Right lobe of liver (tissue), 6 donors: ENCODE results near the gene EIF4E. TPM values are rescaled to one million over a fixed set of nuclear protein-coding genes. Genes with fewer than 3 reads are reported as not detected.

ENCODE experiments used
- ATAC-seq, 4 donors: fragments of 200-7000 bp; cut with Tn5 transposase; one replicate each; pipeline ENCODE4 v1.9.1; 2020; ENCODE audit warnings: mild to moderate bottlenecking in 4 of 4, moderate library complexity in 4 of 4
- DNase-seq, 3 donors: peaks; one replicate each; pipeline ENCODE4 v3.0.0-alpha.2; 2020
- H3K27ac ChIP-seq, 3 donors: fragments of 200-600 bp; one replicate each; pipeline ENCODE4 v1.8.0; 2022
- H3K27me3 ChIP-seq, 2 donors: fragments of 200-600 bp; one replicate each; pipeline ENCODE4 v1.8.0; 2022
- H3K36me3 ChIP-seq, 4 donors: fragments of 200-600 bp; sonication (generic) in 1 of 4; one replicate each; pipeline versions ENCODE4 v1.5.1 to v1.8.0; 2017 to 2022; ENCODE audit warnings: control low read depth in 1 of 4
- H3K4me1 ChIP-seq, 4 donors: fragments of 200-600 bp; sonication (generic) in 1 of 4; one replicate each; pipeline versions ENCODE4 v1.5.1 to v1.8.0; 2017 to 2022; ENCODE audit warnings: control low read depth in 1 of 4
- H3K4me3 ChIP-seq, 3 donors: fragments of 200-600 bp; one replicate each; pipeline ENCODE4 v1.8.0; 2022
- H3K9me3 ChIP-seq, 4 donors: fragments of 200-600 bp; sonication (generic) in 1 of 4; one replicate each; pipeline versions ENCODE4 v1.5.1 to v1.8.0; 2017 to 2022; ENCODE audit warnings: control low read depth in 1 of 4
- CTCF ChIP-seq, 4 donors: fragments of 200-600 bp in 3 of 4; fragments of 450-650 bp in 1 of 4; IDR thresholded peaks; one replicate each; pipeline versions ENCODE4 v1.5.1 to v1.8.0; 2016 to 2022; ENCODE audit warnings: antibody characterized with exemption in 4 of 4, mild to moderate bottlenecking in 2 of 4
- POLR2A ChIP-seq: fragments of 450-650 bp; IDR thresholded peaks from one replicate; pipeline ENCODE4 v1.6.1; 2017; ENCODE audit warnings: antibody characterized with exemption, mild to moderate bottlenecking
- WGBS: methylation state at CpG from one replicate; pipeline ENCODE4 v1.1.6; 2018; ENCODE audit warnings: low coverage, low lambda C conversion rate; ENCODE audit not compliant: insufficient coverage; ENCODE audit errors: missing lambda C conversion rate; 5-methylcytosine and 5-hydroxymethylcytosine counted together
- intact Hi-C, 2 donors: fragments of 100-400 bp; cut with DNase I; formaldehyde crosslinking; loops; one replicate each; pipeline versions ENCODE4 v1.11.2 to v1.14.1; 2022
- total RNA-seq, 6 experiments: library from RNA; depleted of rRNA in 2 of 6; stranded (reverse); fragments of >200 nt in 2 of 6; fragmentation: NEBNext Ultra II Directional in 3 of 6; extraction: Animal tissue kit (Norgen Biotek cat#: 25700) in 3 of 6; gene quantifications; one replicate each; pipeline versions ENCODE4 v1.1.0 to v1.2.4, GENCODE V29; 2016 to 2023
- donor health status: DM: no; HTN: yes; CAD: no.
- donor health status: DM: no; HTN: no; CAD: no.
- donor health status: DM: no; HTN: no; CAD: no.
- donor health status: DM: no; HTN: yes; CAD: no.
- donor health status: DM: no; HTN: yes; CAD: no.

Gene EIF4E
- total RNA-seq, 6 experiments from 2014 or later: 28.4 to 48.8 (median 34.3) TPM

- no peaks in the 10 kb centered on the region for H3K9me3 ChIP-seq
- no peak for ATAC-seq
These were observed 38.9 kb upstream of the EIF4E start for GRCh38 chr4:98967786-98968329.

GRCh38 chr4:98966926-98967325 lies 38.0 kb upstream of the EIF4E start:
- DNase-seq (no peak), ATAC-seq (no peak)
- Histone ChIP-seq H3K27me3 (no peaks in the 10 kb centered on the region), H3K4me1 (no peaks in the 10 kb centered on the region), H3K4me3 (no peak overlapping the region), H3K9me3 (no peaks in the 10 kb centered on the region), H3K27ac (no peak overlapping the region), H3K36me3 (no peaks in the 10 kb centered on the region)
- WGBS: 63% methylated on average over 2 of the region's 3 CpGs
- TF ChIP-seq CTCF (IDR thresholded peaks at IDR 0.05) (no peak), POLR2A (no peak)
- intact Hi-C loops: no loop called here

More at GRCh38 chr4:98967786-98968329, 38.9 kb upstream of the EIF4E start:
- H3K27ac ChIP-seq: no peak overlapping the region
- no peaks in the 10 kb centered on the region for H3K27me3 ChIP-seq
- WGBS: 81% methylated on average over 3 of the region's 3 CpGs
- H3K4me3 ChIP-seq: no peak overlapping the region
- H3K4me1 ChIP-seq: no peaks in the 10 kb centered on the region
- no peaks in the 10 kb centered on the region for H3K36me3 ChIP-seq
- intact Hi-C loops: no loop called here
- DNase-seq: no peak
- TF ChIP-seq CTCF (IDR thresholded peaks at IDR 0.05): no peak
- TF ChIP-seq POLR2A: no peak

GRCh38 chr4:98963538-98964433 lies 34.9 kb upstream of the EIF4E start:
- no peaks in the 10 kb centered on the region for H3K4me1 ChIP-seq
- TF ChIP-seq CTCF (IDR thresholded peaks at IDR 0.05) (no peak), POLR2A (no peak)
- no peak overlapping the region for H3K4me3 ChIP-seq
- H3K27ac ChIP-seq: no peak overlapping the region
- DNase-seq (no peak), ATAC-seq (no peak)
- intact Hi-C loops: no loop called here
- H3K36me3 ChIP-seq: no peaks in the 10 kb centered on the region
- 54% methylated on average over 4 of the region's 5 CpGs for WGBS
- H3K9me3 ChIP-seq: no peaks in the 10 kb centered on the region
- H3K27me3 ChIP-seq: no peaks in the 10 kb centered on the region

GRCh38 chr4:98961770-98962169 lies 32.8 kb upstream of the EIF4E start:
- Histone ChIP-seq H3K4me3 (no peak overlapping the region), H3K36me3 (no peaks in the 10 kb centered on the region), H3K9me3 (no peaks in the 10 kb centered on the region), H3K27ac (no peak overlapping the region), H3K4me1 (no peaks in the 10 kb centered on the region), H3K27me3 (no peaks in the 10 kb centered on the region)
- 89% methylated on average over 2 of the region's 2 CpGs for WGBS
- DNase-seq: no peak
- ATAC-seq: no peak
- TF ChIP-seq CTCF (IDR thresholded peaks at IDR 0.05): no peak
- intact Hi-C loops: no loop called here
